NCI-H2107 treated with DMSO at 0.1 percent for 48 hours (cell line): Measurements from ENCODE around the gene PPIL1.
"Not testable (repeated sequence)": the region's sequence is repeated elsewhere in the genome, so short reads cannot be mapped to it uniquely, and the experiment has no call there.

Experiments
- DNase-seq: peaks from one replicate; lab custom pipeline; 2025; ENCODE audit not compliant: unreplicated experiment; lab: John Stamatoyannopoulos, UW

The PPIL1 gene

DNA sequence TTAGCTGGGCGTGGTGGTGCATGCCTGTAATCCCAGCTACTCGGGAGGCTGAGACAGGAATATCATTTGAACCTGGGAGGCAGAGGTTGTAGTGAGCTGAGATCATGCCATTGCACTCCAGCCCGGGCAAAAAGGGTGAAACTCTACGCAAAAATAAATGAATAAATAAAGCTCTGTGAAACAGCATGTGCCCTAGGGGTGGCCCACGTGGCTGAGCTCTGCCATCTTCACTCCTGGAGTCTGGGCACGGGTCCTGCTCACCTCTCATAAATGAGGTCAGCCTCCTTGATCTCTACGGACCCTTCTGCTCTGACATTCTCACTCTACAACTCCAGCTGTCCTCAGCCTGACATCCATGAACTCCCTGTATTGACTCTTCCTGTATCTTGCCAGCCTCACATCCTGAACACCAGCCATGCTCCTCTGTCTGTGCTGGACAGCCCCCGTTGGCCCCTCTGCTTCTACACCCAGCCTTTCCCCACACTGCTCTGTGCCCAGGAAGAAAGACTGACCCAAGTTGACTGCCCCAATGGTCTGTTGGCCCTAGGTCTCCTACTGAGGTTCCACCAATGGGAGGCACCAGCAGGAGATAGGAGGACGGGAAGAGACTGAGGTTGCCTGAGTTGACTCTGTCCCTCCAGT is 57.3 kb downstream of the PPIL1 start:
- DNase-seq: no peak

DNA sequence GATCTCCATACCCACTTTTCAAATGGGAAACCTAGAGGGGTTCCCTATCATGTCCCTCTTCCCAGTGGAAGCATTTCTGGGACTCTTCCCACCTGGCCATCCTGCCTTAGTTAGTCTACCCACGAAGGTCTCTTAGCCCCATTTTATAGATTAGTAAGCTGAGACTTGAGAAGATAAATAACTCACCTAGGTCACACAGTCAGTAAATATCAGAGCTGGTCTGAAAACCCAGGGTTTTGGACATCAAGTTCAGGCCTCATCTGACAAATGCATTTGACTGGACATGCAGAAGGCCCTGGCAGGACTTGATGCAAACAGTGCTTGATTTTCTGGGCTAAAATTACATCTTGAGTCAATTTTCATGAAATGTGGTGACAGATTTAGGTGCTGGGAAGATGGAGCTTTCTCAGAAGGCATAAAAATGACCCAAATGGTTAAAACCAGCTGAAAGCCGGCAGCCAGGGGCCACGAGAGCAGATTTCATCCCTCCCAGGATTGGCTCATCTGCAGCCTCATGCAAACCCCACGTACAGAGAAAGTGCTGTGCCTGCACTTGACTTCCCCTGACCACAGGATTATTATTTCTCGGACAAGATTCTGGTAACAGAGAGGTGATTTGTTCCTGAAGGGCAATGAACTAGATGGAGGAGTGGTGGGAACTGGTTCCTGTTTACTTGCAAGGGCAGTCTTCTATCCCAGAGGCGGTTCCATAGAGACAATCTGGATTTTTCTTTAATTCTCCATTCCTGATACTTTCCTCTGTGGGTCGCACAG is 58.5 kb downstream of the PPIL1 start:
- no peak for DNase-seq

DNA sequence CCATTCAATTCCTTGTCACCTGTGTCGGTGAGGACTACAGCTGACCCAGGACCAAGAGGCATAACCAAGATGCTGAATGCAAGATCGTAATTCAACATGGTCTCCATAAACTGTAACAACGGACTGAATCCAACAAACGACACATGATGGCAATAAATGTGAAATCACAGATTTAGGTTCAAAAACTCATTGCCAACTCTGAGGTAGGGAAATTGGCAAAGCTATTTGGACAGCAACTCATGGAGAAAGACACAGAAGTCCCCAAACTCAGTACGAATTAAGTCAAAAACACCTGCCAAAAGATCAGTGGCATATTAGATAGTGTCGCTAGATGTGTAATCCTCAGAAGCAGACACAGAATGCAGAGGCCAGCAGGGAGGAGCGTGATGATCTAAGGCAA is 60.4 kb downstream of the PPIL1 start:
- no peak for DNase-seq

DNA sequence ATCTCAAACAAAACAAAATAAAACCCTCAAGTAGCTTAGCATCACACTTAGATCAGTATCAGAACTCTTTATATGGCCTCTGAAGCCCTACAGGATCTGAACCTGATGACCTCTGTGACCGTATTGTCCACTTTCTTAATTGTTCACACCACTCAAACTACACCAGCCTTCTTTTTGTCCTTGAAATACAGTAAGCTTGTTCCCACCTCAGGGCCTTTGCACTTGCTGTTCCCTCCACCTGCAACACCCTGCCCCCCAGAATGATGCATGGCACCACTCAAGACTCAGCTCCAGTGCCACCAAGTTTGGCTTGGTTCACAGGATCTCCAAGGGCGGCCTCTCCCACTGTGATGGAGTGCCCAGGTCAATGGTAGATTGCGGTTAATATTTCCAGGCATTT is 61.1 kb downstream of the PPIL1 start:
- no peak for DNase-seq

DNA sequence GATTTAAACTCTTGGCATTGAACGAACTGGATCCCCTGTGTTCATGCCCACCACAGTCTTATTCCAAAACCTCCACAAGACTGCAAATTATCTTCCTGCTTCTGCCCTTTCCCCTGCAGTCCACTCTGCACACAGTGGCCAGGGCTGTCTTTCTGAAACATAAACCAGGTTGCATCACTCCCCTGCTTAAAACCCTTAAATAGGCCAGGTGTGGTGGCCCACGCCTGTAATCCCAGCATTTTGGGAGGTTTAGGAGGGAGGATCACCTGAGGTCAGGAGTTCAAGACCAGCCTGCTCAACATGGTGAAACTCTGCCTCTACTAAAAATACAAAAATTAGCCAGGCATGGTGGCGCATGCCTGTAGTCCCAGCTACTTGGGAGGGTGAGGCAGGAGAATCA is 61.6 kb downstream of the PPIL1 start:
- not testable (repeated sequence) for DNase-seq

DNA sequence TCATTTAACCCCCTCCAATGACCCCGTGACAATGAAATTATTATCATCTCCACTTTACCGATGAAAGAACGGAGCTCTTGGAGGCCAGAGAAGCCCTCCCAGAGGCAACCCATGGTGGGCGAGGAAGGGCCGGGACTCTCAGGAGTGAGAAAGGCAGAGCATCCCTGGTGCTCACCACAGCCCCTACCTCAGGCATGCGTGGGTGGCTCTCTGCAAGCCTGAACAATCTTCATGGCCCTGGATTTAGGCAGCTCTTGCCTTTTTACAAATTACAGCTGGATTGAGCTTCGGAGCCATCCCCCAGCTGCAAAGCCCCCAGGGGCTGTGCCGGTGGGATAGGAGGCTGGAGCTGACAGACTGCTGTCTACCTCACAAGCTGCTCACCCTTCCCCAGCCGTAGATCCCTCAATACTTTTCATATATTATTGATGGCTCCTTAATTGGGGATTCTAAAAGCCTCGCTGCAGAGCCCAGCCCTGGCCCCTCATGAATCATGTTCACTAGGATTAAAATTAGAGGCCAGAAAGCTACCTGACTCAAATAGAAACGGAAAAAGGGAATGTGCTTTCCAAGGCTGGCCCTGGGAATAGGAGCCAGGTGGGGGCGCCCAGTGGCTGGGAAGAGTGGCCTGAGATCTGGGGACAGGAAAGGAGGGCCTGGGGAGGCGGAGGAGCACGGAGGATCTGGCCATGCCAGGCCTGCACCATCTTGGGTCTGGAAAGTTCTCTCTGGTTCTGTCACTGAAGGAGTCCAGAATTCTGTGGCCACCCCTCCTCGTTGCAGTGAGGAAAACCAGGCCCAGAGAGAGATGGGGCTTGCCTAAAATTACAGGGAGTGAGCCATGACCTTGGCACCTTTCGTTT is 64.4 kb downstream of the PPIL1 start:
- DNase-seq: no peak

DNA sequence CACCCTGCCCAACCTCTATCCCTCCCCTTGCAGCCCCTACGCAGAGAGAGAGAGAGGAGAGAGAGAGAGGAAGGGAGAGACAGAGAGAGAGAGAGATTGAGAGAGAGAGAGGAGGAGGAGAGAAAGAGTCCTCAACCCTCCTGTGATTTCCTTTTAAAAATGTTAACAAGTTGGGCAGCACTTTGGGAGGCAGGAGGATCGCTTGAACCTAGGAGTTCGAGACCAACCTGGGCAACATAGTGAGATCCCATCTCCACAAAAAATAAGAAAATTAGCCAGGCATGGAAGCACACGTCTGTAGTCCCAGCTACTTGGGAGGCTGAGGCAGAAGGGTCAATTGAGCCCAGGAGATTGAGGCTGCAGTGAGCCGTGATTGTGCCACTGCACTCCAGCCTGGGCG is 65.4 kb downstream of the PPIL1 start:
- DNase-seq: no peak

DNA sequence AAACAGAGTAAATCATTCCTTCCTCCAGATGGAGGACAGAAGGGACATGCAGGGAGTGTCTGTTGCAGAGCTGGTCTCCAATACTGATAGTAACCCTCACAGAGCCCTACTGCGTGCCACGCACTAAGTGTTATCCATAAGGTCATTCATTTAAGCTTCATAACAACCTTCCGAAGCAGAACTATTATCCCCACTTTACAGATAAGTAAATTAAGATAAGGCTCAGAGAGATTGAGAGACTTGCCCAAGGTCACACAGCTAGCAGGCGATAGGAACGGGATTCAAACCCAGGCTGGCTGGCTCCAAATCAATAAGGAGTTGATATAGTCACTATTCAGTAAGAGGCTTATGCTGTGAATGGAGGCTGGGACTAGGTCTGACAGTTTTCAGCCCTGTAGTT is 66.0 kb downstream of the PPIL1 start:
- no peak for DNase-seq

DNA sequence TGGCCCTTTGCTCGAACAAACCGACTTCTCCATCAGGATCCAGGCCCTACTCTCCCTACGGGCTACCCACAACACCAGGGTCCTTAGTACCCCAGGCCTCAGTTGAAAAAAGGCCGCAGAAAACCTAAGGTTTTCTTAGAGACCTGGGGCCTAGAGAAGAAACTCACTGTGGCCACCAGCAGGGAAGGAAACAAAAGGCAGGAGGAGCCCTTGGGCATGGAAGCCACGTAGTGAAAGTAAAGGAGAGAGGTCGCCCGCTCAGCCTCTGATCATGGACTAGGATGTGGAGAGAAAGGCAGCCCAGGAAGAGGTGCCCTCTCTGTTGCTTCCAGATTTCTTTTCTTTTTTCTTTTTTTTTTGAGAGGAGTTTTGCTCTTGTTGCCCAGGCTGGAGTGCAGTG is 66.9 kb downstream of the PPIL1 start:
- no peak for DNase-seq

DNA sequence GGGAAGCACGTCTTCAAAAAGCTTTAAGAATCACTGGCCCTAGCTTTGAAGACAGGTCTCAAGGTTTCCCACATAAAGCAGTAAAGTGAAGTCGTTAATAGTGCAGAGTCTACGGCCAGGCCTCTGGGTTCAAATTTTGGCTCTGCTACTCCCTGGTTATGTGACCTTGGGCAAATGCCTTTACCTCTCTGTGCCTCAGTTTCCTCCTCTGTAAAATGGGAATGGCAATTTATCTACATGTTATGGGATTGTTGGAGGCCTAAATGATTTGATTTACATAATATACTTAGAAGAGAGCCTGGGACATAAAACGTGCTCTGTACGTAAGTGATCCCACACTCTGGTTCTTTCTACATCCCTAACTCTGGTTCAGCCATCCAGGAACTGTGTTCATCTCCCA is 67.5 kb downstream of the PPIL1 start:
- no peak for DNase-seq

DNA sequence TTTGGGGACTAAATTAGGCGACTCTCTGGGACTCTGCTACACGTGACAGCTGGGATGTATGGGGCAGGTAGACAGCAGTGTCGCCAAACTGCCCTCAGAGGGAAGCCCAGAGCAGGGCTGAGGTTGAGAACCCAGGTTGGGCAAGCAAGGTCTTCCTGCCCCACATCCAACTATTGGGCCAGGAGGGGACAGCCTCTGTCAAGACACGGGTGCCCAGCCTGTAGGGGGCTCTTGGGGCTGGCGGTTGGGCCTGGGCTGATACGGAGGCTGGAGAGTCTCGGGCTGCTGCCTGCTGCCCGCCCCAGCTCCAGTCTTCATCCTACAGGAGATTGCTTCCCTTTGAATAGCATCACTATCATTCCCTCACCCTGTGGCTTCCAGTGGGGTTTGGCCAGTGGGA is 68.7 kb downstream of the PPIL1 start:
- no peak for DNase-seq

DNA sequence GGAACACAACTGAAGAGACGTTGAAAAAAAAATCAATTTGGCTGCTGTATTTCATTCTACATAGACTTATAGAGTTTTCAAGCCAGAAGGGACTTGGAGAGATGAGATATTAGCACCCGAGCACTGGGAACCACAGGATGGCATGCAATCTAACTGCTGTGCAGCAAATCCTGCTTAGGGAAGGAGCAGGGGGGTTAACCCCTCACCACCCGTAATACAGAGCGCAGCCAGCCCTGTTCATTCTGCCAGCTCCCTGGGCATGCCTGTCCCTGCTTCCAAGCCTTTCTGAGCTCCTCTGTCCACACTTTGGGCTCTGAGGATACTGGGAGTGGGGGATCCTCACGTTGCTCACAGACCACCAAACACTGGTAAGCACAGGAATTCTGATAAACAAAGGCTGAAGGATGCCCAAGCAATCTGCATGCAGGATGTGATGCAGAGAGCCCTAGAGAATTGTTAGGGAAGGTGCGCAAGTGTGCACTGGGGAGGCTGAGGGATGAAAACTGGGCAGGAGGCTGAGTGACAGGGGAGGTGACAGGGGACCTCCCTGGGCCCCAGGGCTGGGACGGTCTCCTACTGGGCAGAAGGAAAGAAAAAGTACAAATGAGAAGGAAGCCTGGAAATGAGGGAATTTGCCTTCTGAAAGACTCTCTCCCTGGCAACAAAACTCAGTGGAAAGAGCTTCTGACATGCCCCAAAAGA is 69.4 kb downstream of the PPIL1 start:
- no peak for DNase-seq
